GM18519 (cell line): ENCODE results near the gene SLC7A10.
"Not testable (repeated sequence)": the region's sequence is repeated elsewhere in the genome, so short reads cannot be mapped to it uniquely, and the experiment has no call there.

Experiments
- ATAC-seq: cut with Tn5 transposase; IDR thresholded peaks from one replicate; pipeline ENCODE4 v1.9.1; 2021; ENCODE audit warnings: mild to moderate bottlenecking, moderate library complexity; ENCODE audit not compliant: unreplicated experiment, low FRiP score

The SLC7A10 gene

DNA sequence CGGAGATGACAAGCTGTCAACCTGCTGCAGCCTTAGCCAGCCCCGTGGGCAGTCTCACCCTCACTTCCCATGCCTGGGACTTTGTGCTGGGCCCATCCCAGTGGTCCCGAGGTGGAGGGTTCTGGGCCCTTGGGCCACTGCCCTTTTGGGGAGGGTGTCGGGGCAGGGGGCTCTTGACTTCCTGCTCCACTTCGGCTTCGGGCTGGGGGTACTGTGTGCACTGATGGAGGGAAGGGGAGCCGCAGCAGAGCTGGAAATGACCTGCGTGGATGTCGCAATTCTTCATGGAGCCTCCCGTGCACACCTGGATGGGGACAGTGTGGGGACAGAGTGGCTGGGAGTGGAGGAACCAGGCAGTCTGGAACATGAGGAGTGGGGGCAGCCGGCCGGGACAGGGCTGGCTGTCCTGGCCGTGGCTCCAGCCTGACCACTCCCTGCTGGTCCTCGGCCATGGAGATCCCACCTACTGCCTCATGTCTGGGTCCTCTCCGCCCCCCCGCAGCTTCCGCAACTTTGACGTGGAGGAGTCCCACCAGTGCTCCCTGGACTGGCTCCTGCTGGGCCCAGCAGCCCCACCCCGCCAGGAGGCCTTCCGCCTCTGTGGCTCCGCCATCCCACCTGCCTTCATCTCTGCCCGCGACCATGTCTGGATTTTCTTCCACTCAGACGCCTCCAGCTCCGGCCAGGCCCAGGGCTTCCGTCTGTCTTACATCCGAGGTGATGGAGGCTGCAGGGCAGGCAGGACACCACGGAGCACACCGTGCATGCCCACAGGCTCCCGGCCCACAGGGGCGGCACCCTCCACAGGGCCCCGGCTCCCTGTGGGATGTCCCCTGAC, 21.3 kb downstream of the SLC7A10 start:
- ATAC-seq = no peak

DNA sequence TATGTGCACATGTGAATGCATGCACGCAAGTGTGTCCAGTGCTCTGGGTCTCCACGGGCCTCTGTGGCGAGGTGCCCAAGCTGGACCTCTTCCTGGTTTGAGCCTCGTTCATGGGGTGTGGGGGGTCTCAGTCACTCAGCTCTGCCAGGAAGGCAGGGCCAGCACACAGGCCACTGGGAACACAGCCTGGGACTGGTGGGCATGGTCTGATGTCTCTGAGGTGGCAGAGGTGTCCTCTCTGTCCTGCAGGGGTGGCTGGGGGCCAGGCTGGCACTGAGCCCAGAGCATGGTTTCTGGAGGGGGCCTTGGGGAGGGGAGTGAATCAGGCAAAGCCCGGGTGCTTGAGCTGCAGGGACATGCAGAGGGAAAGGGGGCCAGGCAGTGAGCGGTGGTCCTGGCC, 22.1 kb downstream of the SLC7A10 start:
- ATAC-seq = no peak

DNA sequence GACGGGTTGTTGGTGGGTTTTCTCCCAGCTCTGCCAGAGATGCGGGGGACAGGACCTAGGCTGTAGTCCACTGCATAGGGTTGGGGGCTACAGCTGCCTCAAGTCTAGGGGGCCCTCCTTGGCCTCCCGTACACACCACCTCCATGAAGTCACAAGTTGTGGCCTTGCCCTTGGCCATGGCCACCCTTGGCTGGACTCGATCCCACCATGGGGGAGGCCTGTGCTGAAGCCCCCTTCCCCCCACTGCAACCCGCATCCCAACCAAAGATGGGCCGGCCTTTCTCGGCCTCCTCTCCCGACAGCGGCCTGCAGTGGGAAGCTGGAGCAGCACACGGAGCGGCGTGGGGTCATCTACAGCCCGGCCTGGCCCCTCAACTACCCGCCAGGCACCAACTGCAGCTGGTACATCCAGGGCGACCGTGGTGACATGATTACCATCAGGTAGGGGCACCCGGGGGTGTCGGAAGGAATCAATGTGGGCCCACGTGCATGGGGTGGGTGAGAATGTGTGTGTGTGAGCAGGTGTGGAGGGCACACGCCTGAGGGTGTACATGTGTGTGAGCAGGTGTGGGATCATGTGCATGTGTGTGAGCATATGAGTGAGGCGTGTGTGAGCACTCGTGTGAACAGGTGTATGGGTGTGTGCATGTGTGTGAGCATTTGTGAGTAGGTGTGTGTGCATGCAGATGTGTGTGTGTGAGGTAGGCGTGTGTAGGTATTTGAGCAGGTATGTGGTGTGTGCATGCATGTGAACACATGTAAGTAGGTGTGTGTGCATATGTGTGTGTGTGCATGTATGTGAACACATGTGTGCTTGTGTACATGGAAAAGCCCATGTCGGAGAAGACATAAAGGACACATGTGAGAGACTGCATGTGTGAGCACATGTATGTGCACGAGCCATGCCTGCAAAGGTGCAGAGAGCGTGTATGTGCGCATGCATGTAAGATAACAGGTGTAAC, 22.8 kb downstream of the SLC7A10 start:
- ATAC-seq = no peak

DNA sequence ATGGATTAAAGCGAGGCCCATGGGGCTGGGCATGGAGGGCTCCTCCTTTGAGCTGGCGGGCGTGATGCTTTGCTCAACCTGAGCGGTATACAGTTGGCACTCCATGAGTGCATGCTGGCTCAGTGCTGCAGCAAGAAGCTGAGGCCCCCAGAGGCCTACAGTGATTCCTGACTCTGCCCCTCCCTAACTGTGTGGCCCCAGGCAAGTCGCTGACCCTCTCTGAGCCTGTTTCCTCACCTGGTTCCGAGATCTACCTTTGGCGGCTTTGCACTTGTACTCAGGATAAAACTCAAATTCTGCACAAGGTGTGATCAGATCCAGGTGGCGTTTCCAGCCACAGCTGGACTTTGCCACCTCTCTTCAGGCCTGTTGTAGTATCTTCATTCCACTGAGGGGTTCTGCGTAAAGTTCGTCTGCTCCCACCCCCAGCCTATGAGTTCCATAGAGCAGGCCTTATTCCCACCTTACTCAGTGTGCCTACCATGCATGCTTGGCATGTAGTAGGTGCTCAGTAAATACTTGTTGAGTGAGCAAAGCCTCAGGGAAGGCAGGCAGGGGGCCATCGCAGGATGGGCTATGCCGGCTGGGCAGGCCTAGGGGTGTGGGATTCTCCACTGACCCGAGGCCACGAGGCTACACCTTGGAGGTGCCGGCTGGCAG, 23.6 kb downstream of the SLC7A10 start:
- no peak for ATAC-seq

DNA sequence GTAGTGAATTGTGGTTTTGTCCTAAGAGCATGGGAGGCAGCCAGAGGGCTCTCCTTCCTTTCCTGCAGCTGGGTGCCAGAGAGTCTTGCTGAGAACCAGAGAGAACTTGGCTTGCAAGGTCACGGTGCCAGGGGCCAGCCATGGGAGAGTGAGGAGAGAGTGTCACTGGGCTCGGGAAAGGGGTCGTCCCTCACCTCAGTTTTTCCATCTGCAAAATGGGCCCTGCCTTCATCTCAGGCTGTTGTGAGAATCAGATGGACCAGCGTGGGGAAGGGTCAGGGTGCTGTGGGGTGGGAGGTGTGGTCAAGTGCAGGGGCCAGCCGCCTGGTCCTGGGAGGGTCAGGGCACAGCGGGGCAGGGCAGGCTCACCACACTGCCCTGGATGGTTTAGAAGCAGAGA, 24.2 kb downstream of the SLC7A10 start:
- no peak for ATAC-seq

DNA sequence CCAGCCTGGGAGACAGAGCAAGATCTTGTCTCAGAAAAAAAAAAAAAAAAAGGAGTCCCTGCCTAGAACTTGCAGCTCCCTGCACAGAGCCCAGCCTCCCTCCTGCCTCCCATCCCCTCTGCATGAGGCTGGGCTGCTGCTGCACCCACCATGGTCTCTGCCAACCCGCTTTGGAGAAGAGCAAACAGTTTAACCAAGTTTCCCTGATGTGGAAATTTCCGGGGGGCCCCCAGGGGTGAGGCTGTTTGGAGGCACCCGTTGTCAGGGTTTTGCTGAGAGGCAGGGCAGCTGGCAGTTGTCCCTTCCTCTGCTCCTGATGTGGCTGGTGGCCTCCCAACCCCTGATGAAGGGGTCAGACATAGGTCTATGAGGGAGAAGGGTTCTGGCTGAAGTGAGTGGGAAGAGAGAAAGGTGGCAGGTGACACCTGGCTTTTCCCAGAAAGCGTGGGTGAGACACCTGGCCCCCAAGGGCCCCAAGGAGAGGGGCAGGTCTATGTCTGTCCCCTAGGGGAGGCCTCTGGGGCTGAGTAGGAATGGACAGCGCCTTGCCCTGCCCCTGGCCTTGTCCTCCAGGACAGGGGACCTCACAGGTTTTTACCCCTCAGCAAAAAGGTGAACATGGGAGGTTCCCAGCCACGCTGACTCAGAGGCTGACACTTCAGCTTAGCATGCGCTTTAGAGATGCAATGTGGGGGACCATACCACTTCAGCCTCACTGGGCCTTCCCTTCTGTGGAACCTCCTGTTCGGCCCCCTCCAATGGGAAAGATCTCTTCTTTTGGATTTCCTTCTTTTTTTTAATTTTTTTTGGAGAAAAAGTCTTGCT, 26.0 kb downstream of the SLC7A10 start:
- no peak for ATAC-seq

DNA sequence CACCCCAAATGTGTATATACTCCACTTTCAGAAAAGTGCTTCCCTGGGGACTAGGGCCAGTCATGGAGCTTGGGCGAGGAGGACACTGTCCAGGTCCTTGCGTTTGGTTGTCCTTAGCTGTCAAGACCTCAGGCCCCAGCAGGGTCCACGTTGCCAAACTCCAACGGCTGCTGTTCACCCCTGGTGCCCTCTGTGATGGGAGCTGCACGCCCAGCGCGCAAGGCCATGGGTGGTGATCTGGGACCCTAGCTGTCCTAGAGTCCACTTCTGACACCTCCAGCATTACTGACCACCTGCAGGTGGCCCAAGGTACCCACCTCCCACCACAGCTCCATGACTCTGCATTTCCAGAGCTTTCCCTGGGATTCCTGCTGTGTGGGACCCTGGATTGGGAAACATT, 27.5 kb downstream of the SLC7A10 start:
- ATAC-seq = no peak

DNA sequence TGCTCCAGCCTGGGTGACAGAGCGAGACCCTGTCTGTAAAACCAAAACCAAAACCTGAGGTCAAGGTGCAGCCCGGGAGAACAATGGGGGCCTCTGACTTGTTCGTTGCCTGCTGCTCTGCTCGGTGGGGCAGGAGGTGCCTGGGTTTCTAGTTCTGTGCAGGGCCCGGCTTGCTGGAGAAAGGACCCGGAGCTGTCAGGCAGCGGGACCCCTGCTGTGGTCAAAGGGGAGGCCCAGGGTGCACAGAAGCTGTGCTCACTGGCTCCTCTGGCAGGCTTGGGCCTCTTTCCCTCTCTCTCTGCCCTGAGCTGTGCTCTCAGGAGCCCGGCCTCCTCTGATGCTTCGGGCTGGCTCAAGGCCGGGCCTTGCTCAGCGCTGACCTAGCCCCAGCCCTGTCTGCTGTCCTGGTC, 28.1 kb downstream of the SLC7A10 start:
- ATAC-seq = no peak

DNA sequence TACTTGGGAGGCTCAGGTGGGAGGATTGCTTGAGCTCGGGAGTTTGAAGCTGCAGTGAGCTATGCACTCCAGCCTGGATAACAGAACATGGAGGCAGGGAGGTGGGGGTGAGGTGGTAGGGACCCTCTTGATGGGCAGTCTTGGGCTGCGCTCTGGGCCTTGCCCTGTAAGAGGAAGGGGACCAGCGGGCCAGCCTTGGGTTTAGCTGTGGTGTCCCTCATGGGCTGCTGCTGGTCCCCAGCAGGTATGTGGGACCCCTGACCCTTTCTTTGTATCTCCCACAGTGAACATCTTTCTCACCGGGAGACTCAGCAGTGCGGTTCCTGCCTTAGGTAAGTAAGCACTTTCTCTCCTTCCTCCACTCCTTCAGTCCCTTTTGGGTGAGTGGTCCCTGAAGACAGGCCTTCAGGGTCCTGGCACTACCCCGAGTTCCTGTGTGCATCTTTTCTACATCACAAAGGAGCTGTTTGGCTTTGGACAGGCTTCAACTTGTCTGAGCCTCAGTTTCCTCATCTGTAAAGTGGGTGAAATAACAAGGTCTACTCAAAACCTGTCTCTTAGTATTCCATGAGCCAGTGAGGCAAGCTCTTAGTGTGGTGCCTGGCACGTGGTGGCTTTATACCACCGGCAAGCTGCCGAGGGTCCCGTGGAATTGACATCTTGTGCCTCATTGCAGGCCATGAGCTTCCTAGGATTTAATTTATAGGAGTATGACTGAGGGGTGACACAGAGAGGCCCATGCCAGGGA, 29.0 kb downstream of the SLC7A10 start:
- no peak for ATAC-seq

DNA sequence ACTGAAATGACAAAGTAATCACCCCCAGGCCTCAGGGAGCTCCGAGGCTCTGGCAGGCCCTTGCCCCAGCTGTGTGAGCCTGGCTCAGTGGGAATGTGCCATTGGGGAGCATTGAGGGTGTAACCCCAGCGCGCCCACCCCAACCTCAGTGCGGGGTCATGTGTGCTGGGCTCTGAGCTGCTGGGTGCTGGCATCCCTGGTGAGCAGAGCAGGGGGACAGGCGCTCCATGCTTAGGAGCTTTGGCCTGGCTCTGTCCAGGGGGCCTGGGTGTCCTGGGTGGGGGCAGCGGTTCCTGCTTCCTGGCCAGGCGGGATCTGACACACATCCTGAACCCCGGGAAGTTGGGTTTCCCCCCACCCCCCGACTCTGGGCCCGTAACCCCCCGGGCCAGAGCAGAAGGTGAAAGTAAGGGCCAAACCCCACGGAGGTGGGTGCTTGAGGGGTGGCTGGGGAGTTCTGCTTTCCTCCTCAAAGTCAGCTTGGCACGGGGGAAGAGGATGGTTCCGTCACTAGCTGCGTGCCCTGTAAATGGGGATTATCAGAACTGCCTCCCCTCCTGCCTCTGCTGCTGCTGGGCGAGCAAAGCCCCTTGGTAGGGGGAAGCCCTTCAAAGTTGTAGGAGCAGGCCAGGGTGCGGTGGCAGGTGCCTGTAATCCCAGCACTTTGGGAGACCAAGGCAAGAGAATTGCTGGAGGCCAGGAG, 29.9 kb downstream of the SLC7A10 start:
- no peak for ATAC-seq

DNA sequence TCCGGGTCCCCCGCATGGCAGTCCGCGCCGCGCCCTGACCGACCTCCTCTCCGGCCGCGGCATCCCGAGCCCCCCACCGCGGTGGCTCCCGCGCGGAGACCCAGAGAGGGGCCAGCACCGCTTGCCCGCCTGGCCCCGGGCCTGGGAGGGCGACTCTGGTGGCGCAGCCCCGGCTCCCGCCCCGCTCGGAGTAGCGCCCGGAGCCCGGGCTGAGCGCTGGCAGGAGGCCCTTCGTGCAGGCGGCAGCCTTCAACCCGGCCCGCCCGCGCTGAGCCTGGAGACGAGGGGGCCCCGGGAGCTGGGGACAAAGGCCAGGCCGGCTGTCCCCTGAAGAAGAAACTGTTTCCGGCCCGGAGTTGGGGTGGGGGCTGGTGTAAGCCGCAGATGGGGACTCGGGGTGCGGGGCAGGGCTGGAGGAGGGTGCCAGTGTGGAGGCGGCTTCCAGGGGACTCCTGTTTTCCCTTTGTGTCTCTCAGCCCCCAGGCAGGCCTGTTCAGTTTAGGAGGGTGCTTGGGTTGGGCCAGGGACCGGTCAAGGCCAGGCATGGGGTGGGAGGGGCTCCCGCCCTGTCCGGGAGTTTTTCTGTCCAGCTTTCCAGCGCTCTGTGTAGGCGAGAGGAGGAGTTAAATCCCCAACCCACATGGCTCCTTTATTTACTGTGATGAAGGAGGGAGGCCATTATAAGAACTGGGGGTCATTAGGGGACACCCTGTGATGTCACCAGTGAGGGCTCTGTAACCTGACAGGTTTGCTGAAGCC, 30.6 kb downstream of the SLC7A10 start:
- no peak for ATAC-seq

DNA sequence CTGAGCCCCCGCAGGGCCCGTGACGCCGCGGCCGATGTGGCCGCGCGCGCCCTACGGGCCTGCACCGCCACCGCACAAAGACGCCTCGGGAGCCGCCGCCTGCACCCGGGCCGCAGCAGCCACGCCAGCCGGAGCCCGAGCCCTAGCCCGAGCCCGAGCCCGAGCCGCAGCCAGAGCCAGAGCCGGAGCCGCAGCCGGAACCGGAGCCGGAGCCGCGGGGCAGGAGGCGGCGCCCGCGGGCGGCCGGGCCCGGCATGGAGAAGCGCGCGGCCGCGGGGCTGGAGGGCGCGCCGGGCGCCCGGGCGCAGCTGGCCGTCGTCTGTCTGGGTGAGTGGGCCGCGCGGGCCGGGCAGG, 31.1 kb downstream of the SLC7A10 start:
- ATAC-seq = no peak

DNA sequence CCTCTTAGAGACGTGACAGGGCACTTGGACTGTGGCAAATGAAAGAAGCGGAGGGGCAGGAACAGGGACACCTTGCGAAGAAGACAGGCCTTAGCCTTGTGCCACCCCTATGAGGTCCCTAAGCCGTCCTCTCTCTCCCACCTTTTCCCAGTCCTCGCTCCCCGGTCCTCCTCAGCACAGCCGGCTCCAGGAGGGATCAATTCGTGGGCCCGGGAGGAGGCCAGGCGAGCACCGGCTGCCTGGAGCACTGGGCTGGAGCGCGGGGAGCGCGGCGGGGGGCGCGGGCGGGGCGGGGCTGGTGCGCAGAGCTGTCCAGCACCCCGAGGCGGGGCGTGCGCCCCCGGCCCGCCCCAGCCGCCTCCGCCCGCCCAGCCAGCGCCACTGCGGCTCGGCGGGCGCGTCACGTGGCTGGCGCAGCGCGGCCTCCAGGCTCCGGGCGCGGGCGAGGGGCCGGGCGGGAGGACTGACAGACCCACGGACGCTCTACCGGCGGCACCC, 31.7 kb downstream of the SLC7A10 start, which contains the start of gene LRP3:
LRP3 (plus strand) TSS at position 466 of the 498 bp plus-strand sequence. CDS start 456 bp downstream, outside the sequence.
- ATAC-seq = no peak

DNA sequence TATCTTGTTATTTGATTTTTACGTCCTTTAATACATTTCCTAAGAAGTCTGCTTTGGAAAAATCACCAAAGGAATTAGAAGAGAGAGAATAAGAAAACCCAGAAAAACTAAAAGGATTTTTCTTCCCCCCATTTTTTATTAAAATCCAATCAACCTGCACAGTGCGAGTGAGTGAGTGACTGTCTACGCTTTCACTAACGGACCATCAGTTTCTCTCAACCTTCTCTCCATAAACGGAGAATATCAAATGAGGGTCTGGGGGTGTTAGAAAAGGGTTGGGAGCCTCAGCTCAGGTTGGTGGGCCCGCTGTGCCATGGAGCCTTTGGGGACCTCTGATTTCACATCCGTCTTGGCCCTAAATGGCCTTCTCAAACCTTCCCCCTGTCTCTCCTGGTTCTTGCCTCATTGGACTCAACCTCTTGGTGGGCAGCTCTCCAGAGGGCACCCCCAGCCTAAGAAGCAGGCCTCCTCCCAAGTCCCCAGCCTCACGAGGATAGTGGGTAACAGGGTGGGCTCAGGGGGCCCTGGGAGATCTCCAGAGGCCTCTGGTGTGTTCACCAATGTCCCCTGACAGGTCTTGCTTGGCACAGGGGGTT, 32.3 kb downstream of the SLC7A10 start:
- no peak for ATAC-seq

DNA sequence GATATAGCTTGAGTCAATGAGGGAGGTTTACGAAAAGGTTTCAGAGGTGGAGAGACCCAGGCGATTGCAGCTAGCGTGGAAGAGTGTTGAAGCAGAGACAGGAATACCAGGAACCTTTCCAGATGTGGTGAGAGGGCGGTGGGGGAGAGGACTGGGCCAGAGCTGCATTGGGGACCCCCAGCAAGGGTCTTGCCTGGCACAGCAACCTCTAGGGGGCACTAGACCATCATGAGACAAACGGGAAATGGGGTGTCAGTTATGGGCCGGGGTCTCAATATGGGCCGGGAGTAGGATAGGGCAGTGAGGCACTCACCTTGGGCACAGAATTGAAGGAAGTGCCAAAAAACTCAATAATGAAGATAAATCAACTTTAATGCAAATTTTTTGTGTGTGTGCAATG, 33.6 kb downstream of the SLC7A10 start:
- ATAC-seq = no peak

DNA sequence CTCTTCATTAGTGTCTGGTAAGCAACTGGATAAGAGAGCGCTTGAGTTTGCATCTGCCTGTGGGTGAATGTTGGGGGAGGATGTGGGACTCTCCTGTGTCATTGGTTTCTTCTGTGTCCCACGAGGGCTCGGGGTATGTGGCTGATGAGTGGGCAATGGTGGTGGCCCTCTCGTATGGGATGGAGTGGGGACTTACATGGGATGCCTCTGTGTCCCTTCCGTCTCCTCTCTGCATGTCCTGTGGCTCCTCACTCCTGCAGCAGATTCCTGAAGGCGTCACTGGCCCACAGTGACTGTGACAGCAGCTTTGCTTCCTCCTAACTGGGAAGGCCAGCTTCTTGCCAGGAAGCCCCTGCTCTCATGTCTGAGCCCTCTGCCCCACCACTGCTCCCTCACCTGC, 34.1 kb downstream of the SLC7A10 start:
- ATAC-seq = no peak

DNA sequence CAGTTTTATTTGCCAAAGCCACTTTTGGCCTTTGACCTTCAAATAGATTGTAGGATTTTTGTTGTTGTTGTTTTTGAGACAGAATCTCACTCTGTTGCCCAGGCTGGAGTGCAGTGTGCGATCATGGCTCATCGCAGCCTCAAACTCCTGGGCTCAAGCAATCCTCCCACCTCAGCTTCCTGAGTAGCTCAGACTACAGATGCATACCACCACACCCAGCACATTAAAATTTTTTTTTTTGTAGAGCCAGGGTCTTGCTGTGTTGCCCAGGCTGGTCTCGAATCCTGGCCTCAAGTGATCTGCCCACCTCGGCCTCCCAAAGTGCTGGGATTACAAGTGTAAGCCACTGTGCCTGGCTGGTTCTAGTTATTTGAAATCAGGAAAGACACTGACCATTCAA, 34.6 kb downstream of the SLC7A10 start:
- not testable (repeated sequence) for ATAC-seq
